HG02759 (cell line): ENCODE measurements around the gene RABEPK.
"Not testable (repeated sequence)": the region's sequence is repeated elsewhere in the genome, so short reads cannot be mapped to it uniquely, and the experiment has no call there.

Source experiments
- ATAC-seq: cut with Tn5 transposase; IDR thresholded peaks from one replicate; pipeline ENCODE4 v1.9.1; 2021; ENCODE audit warnings: mild to moderate bottlenecking, moderate library complexity; ENCODE audit not compliant: unreplicated experiment

RABEPK gene

GRCh38 chr9:125200216-125201047, at the start of gene RABEPK:
TSS of gene RABEPK (plus strand) at chr9:125200542. CDS start at chr9:125203014, 2,472 bp downstream.
- peak; percentile 99 for ATAC-seq

GRCh38 chr9:125151730-125152129, 48.6 kb upstream of the RABEPK start:
- no peak for ATAC-seq

GRCh38 chr9:125153712-125154367, 46.5 kb upstream of the RABEPK start:
- ATAC-seq, result no peak

GRCh38 chr9:125156551-125156950, 43.8 kb upstream of the RABEPK start:
- no peak for ATAC-seq

GRCh38 chr9:125160750-125161149, 39.6 kb upstream of the RABEPK start:
- no peak for ATAC-seq

- no peak for ATAC-seq
These were observed 38.9 kb upstream of the RABEPK start for GRCh38 chr9:125161284-125161918.

GRCh38 chr9:125162891-125163290, 37.5 kb upstream of the RABEPK start:
- ATAC-seq, result not testable (repeated sequence)

- ATAC-seq, result no peak
These were observed 33.6 kb upstream of the RABEPK start for GRCh38 chr9:125166762-125167161.

GRCh38 chr9:125169895-125170294, 30.4 kb upstream of the RABEPK start:
- ATAC-seq, result no peak

GRCh38 chr9:125172031-125172755, 28.1 kb upstream of the RABEPK start:
- ATAC-seq, result no peak

GRCh38 chr9:125176636-125177035, 23.7 kb upstream of the RABEPK start:
- ATAC-seq, result no peak

- no peak for ATAC-seq
These were observed 22.5 kb upstream of the RABEPK start for GRCh38 chr9:125177888-125178287.

- ATAC-seq, result not testable (repeated sequence)
These were observed 20.6 kb upstream of the RABEPK start for GRCh38 chr9:125179776-125180175.

GRCh38 chr9:125180876-125181275, 19.5 kb upstream of the RABEPK start:
- no peak for ATAC-seq

- ATAC-seq, result not testable (repeated sequence)
These were observed 18.6 kb upstream of the RABEPK start for GRCh38 chr9:125181756-125182155.

- ATAC-seq, result no peak
These were observed 17.3 kb upstream of the RABEPK start for GRCh38 chr9:125183054-125183453.

GRCh38 chr9:125183561-125183960, 16.8 kb upstream of the RABEPK start:
- no peak for ATAC-seq

- ATAC-seq, result peak; percentile 13
These were observed 11.4 kb upstream of the RABEPK start for GRCh38 chr9:125189011-125189360.

- peak; percentile 98 for ATAC-seq
These were observed 10.7 kb upstream of the RABEPK start, which contains the start of gene PPP6C for GRCh38 chr9:125189361-125190289. TSS of gene PPP6C (minus strand) at chr9:125189803. CDS start at chr9:125189718, 85 bp downstream.

- ATAC-seq, result no peak
These were observed 10.0 kb upstream of the RABEPK start for GRCh38 chr9:125190361-125190801.
